Small intestine (tissue), 7 donors: ENCODE data around the gene MAST4. TPM values are rescaled to one million over a fixed set of nuclear protein-coding genes. Genes with fewer than 3 reads are reported as not detected.

Experiments
- DNase-seq, 2 donors: peaks; one replicate each; pipeline versions ENCODE4 v3.0.0 to v3.0.0-alpha.2; 2013
- FAIRE-seq: peaks from 2 replicates; lab custom pipeline; 2012; peaks lifted over from hg19 to GRCh38; lab: Jason Lieb, UNC
- H3K27ac ChIP-seq, 3 donors: one replicate each; pipeline ENCODE4 v1.5.1; 2013; ENCODE audit warnings: low read length in 2 of 3, mild to moderate bottlenecking in 2 of 3, control low read depth in 1 of 3, inconsistent platforms in 1 of 3, low read depth in 1 of 3, moderate library complexity in 1 of 3
- H3K27me3 ChIP-seq, 3 donors: one replicate each; pipeline ENCODE4 v1.6.1; 2013; ENCODE audit warnings: low read length in 3 of 3, inconsistent platforms in 1 of 3; ENCODE audit not compliant: control insufficient read depth in 3 of 3, insufficient read depth in 3 of 3
- H3K36me3 ChIP-seq, 3 donors: one replicate each; pipeline ENCODE4 v1.6.1; 2013; ENCODE audit warnings: low read length in 3 of 3, inconsistent platforms in 1 of 3, low read depth in 1 of 3, mild to moderate bottlenecking in 1 of 3, moderate library complexity in 1 of 3; ENCODE audit not compliant: control insufficient read depth in 3 of 3, insufficient read depth in 2 of 3
- H3K4me1 ChIP-seq, 3 donors: one replicate each; pipeline ENCODE4 v1.6.1; 2013; ENCODE audit warnings: low read length in 2 of 3, inconsistent platforms in 1 of 3, low read depth in 1 of 3, mild to moderate bottlenecking in 1 of 3, moderate library complexity in 1 of 3; ENCODE audit not compliant: control insufficient read depth in 3 of 3, insufficient read depth in 2 of 3
- H3K4me3 ChIP-seq, 3 donors: one replicate each; pipeline ENCODE4 v1.5.1; 2013; ENCODE audit warnings: low read length in 3 of 3, control low read depth in 1 of 3, inconsistent platforms in 1 of 3, low read depth in 1 of 3, mild to moderate bottlenecking in 1 of 3, moderate library complexity in 1 of 3
- H3K9me3 ChIP-seq, 2 donors: one replicate each; pipeline ENCODE4 v1.6.1; 2013; ENCODE audit warnings: low read depth in 1 of 2, low read length in 1 of 2; ENCODE audit not compliant: control insufficient read depth in 2 of 2, insufficient read depth in 1 of 2
- WGBS, 3 donors: extraction: QIAGEN DNeasy Blood & Tissue Kit; methylation state at CpG; one replicate each; pipeline ENCODE4 v1.1.7; 2013; 5-methylcytosine and 5-hydroxymethylcytosine counted together
- polyA plus RNA-seq, 4 donors: library from polyadenylated mRNA; stranded (reverse) in 3 of 4; unstranded in 1 of 4; fragments of 200-250 nt in 3 of 4; fragments of 120-200 nt in 1 of 4; gene quantifications; one replicate each; pipeline versions ENCODE4 v1.2.1 to v1.2.3, GENCODE V29; 2013
- donor health status: healthy with polysubstance abuse.
- donor health status: control.
- donor health status: control.
- donor health status: Bipolar disorder and iron deficiency.
- donor health status: healthy.

The MAST4 gene
- polyA plus RNA-seq, 4 donors: 3.0 to 16.4 (median 4.5) TPM

DNA sequence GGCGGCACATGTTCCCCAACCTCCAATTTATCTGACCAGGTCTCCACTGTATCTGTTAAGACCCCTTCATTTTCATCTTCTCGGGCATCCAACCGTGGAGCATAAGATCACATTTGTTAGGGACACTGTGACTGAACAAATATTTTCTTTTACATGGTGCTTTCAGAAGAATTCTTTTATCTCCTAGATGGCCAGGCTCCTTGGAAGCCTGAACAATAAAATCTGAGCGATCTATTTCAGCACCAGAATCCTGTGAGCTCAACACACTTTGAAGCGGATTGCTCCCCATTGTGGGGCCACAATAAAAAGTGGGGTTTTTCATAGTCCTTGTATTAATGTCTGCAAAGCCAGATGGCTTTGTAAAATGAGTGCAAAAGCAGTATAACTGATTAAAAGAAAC lies 326.7 kb downstream of the MAST4 start:
- Histone ChIP-seq H3K4me3 (no peak overlapping the region), H3K9me3 (no peaks in the 10 kb centered on the region), H3K27me3 (no peaks in the 10 kb centered on the region), H3K4me1 (no peaks in the 10 kb centered on the region), H3K36me3 (no peaks in the 10 kb centered on the region), H3K27ac (no peak overlapping the region)
- FAIRE-seq (no peak), DNase-seq (no peak)
- WGBS, 3 donors: 74 to 81% (median 79%) methylated on average over 5 of the region's 5 CpGs

DNA sequence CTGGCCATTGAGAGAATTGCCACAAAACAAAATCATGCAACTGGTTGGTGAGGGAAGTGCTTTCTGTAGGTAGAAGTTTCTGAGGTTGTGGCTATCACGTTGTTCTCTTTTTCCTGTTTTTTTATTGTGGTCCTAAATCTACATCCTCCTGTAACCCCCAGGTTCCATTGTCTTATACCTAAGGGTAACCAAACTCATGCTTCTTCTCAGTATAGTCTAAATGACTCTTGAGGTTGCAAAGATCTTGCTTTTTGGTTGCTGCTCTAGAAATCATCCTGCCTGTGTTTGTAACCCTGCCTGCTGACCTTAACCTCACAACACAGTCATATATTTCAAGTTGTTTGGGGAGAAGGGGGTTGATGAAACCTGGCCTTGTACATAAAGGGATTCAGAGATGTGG lies 327.3 kb downstream of the MAST4 start:
- WGBS, 3 donors: 47 to 56% (median 51%) methylated on average over 1 of the region's 1 CpG
- FAIRE-seq: no peak
- Histone ChIP-seq H3K9me3 (no peaks in the 10 kb centered on the region), H3K4me3 (no peak overlapping the region), H3K4me1 (no peaks in the 10 kb centered on the region), H3K27ac (no peak overlapping the region), H3K27me3 (no peaks in the 10 kb centered on the region), H3K36me3 (no peaks in the 10 kb centered on the region)
- DNase-seq: no peak

DNA sequence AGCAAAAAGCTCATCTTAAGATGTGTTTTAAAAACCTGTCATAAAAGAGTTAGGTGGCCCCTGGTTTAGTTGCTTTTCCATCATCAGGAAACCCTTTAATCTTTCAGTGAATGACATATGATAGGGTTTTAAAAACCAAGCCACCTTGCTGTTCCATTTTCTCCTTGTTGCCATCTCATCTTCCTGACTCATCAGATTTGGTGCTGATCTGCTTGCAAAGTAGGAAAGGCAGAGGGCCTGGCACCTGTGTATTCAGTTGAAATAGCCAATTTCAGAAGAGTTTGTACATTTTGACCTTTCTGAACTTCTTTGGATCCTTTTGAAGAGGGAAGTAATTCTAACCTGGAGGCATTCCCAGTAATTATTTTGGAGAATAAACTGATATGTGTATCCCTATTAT lies 327.7 kb downstream of the MAST4 start:
- no peaks in the 10 kb centered on the region for H3K9me3 ChIP-seq
- FAIRE-seq (no peak), DNase-seq (no peak)
- no peaks in the 10 kb centered on the region for H3K4me1 ChIP-seq
- H3K27me3 ChIP-seq: no peaks in the 10 kb centered on the region
- H3K27ac ChIP-seq: no peak overlapping the region
- no peaks in the 10 kb centered on the region for H3K36me3 ChIP-seq
- H3K4me3 ChIP-seq: no peak overlapping the region

DNA sequence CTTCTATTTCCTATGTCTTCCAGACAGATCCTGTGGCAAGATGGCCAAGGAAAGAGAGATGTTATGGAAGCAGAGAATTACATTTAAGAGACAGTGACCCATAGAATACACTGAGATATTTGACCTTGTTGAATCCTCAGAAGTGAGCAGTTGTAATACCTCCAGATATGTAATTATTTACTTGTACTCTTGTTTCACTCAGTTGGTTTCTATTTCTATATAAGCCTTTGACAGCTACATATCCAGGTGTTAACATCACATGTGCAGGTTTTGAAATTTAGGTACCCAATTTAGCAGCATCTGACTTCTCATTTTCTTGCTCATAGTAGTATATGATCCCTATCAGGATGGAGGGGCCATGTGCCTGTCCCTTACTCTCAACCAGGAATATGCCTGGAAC lies 330.9 kb downstream of the MAST4 start:
- FAIRE-seq: no peak
- no peak overlapping the region for H3K4me3 ChIP-seq
- no peaks in the 10 kb centered on the region for H3K36me3 ChIP-seq
- no peak for DNase-seq
- no peak overlapping the region for H3K27ac ChIP-seq
- H3K4me1 ChIP-seq: no peaks in the 10 kb centered on the region
- H3K27me3 ChIP-seq: no peaks in the 10 kb centered on the region
- no peaks in the 10 kb centered on the region for H3K9me3 ChIP-seq

GRCh38 chr5:66929281-66929680 lies 333.1 kb downstream of the MAST4 start:
- Histone ChIP-seq H3K27ac (no peak overlapping the region), H3K36me3 (no peaks in the 10 kb centered on the region), H3K4me3 (no peak overlapping the region), H3K27me3 (no peaks in the 10 kb centered on the region), H3K4me1 (no peaks in the 10 kb centered on the region), H3K9me3 (no peaks in the 10 kb centered on the region)
- DNase-seq (no peak), FAIRE-seq (no peak)
- 86 to 97% (median 93%) methylated on average over 1 of the region's 1 CpG for WGBS, 3 donors

DNA sequence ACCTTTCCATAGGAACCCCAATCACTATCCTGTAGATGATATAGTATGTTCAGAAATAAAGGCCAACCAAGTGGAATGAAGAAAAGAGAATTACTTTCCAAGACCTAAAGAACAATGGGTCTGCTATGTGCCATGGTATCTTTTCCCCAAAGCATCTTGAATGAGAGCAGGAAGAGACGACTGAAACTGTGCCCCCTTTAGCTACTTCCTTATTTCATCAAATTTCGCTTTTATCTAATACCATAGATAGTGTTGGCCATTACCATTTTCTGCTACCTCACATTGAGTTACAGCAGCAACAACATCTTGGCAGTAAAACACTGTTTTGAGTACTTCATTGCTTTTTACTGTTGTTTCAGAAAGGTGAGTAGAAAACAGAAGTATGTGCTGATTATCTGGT lies 333.8 kb downstream of the MAST4 start:
- H3K27me3 ChIP-seq: no peaks in the 10 kb centered on the region
- H3K27ac ChIP-seq: no peak overlapping the region
- H3K36me3 ChIP-seq: no peaks in the 10 kb centered on the region
- FAIRE-seq: no peak
- DNase-seq: no peak
- H3K4me3 ChIP-seq: no peak overlapping the region
- 69 to 86% (median 83%) methylated on average over 2 of the region's 2 CpGs for WGBS, 3 donors
- H3K4me1 ChIP-seq: no peaks in the 10 kb centered on the region
- H3K9me3 ChIP-seq: no peaks in the 10 kb centered on the region

- FAIRE-seq (no peak), DNase-seq (no peak)
- Histone ChIP-seq H3K4me1 (no peaks in the 10 kb centered on the region), H3K27ac (no peak overlapping the region), H3K36me3 (no peaks in the 10 kb centered on the region), H3K9me3 (no peaks in the 10 kb centered on the region), H3K4me3 (no peak overlapping the region), H3K27me3 (no peaks in the 10 kb centered on the region)
- WGBS, 3 donors: 53 to 82% (median 80%) methylated on average over 5 of the region's 5 CpGs
Observed at GRCh38 chr5:66931651-66932050, 335.5 kb downstream of the MAST4 start.

DNA sequence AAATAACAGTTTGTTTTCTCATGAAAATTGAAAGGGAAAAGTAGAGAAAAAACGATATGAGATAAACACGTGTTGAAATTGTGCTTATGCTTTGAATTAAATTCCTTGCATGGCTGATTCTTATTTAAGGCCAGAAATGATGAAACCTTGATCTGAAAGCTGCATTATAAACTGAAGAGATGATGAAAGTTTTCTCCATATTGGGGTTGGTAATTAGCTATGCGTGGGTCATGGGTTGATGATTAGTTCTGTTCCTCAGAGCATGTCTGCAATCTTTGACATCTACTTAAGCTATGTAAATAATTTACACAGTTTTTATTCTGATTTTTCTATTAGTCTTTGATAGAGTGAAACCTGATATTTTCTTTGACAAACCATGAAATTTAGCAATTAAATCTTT lies 336.3 kb downstream of the MAST4 start:
- Histone ChIP-seq H3K4me3 (no peak overlapping the region), H3K27ac (no peak overlapping the region), H3K9me3 (no peaks in the 10 kb centered on the region), H3K27me3 (no peaks in the 10 kb centered on the region), H3K36me3 (no peaks in the 10 kb centered on the region), H3K4me1 (no peaks in the 10 kb centered on the region)
- WGBS, 3 donors: 76 to 85% (median 82%) methylated on average over 3 of the region's 3 CpGs
- DNase-seq (no peak), FAIRE-seq (no peak)

DNA sequence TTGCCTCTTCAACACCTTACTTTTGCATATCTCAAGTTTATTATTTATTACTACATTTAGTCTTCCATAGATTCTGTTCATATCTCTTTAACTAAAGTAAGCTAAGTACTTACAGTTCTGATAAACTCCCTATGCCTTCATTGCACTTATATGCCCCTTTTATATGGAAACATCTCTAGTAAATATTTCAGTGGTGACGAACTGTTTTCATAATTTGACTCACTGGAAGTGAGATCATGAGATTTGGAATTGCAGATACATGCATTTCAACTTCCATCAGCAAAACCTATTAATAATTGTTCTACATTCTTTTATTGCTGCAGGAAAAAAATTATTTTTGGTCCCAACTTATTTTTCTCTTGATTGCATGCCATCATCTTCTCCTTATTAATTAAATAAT lies 336.9 kb downstream of the MAST4 start:
- 72 to 81% (median 80%) methylated on average over 1 of the region's 1 CpG for WGBS, 3 donors
- no peaks in the 10 kb centered on the region for H3K4me1 ChIP-seq
- no peak overlapping the region for H3K4me3 ChIP-seq
- DNase-seq (no peak), FAIRE-seq (no peak)
- no peaks in the 10 kb centered on the region for H3K27me3 ChIP-seq
- no peak overlapping the region for H3K27ac ChIP-seq
- no peaks in the 10 kb centered on the region for H3K9me3 ChIP-seq
- H3K36me3 ChIP-seq: no peaks in the 10 kb centered on the region
